ENCODE results near the gene ETFRF1.

DNA sequence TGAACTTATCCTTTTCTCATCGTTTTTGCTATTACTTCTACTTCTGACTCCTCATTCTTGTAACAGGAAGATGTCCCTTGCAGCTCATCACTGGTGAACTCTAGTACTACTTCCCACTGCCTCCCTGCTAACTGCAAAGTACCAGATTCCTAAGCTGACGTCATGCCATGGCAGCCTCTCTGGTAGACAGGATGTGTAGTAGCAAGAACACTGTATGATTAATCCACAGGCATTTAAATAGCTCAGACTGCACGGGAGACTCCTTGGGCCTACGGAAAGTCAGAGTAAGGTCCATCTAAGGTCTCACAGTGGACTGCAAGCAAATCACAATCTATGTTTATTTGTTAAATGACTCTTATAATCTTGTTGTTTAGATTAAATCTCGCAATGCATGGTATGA is 43.6 kb upstream of the ETFRF1 start:
- TF ChIP-seq TAF1 (IDR thresholded peaks at IDR 0.05; ENCODE audit: borderline replicate concordance, low read depth, low read length) (no peak), POLR2A (IDR thresholded peaks at IDR 0.05; ENCODE audit: low read depth, low read length) (no peak), POLR2AphosphoS5 (IDR thresholded peaks at IDR 0.05; ENCODE audit: low read depth, low read length) (no peak)
